NK-92 (cell line): Measurements from ENCODE around the gene ARHGAP4.

Experiments used
- DNase-seq: peaks from one replicate; lab custom pipeline; 2025; ENCODE audit not compliant: unreplicated experiment; lab: John Stamatoyannopoulos, UW

The ARHGAP4 gene

GRCh38 chrX:153947009-153947769, 21.1 kb upstream of the ARHGAP4 start:
- DNase-seq: no peak

GRCh38 chrX:153945956-153946943, 20.2 kb upstream of the ARHGAP4 start:
- no peak for DNase-seq

GRCh38 chrX:153944800-153945150, 18.7 kb upstream of the ARHGAP4 start:
- DNase-seq: no peak

DNA sequence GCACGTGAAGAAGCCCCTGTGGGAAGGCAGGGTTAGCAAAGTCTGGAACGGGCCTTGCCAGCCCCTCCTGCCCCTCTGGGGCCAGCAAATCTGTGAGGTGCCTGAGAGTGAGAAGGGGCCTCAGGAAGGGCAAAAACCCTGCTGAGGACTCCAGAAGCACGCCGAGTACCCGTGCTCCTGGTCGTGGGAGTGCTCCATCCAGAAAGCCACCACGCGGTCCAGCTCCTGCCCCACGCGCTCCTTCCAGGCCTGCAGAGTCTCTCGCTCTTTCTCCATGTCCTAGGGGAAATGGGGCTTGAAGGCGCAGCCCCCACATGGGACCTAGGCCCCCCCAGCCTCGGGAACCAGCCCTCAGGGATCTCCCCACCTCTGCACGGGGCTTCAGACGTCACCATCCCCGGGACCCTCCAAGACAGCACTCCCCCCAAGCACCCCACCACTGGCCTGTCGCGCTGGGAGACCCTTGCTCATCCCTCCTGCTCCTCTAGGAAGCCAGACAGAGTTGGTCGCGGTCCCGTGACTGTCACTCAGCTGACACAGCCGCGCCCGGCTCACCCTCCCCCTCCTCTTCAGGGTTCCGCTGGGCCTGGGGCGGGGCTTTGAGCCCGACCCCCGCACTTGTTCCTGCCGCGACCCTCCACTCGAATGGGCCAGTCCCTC, 18.2 kb upstream of the ARHGAP4 start, which contains the start of gene RENBP:
RENBP (minus strand) TSS at position 504 of the 660 bp plus-strand sequence; CDS start at position 471, 33 bp downstream.
- no peak for DNase-seq

DNA sequence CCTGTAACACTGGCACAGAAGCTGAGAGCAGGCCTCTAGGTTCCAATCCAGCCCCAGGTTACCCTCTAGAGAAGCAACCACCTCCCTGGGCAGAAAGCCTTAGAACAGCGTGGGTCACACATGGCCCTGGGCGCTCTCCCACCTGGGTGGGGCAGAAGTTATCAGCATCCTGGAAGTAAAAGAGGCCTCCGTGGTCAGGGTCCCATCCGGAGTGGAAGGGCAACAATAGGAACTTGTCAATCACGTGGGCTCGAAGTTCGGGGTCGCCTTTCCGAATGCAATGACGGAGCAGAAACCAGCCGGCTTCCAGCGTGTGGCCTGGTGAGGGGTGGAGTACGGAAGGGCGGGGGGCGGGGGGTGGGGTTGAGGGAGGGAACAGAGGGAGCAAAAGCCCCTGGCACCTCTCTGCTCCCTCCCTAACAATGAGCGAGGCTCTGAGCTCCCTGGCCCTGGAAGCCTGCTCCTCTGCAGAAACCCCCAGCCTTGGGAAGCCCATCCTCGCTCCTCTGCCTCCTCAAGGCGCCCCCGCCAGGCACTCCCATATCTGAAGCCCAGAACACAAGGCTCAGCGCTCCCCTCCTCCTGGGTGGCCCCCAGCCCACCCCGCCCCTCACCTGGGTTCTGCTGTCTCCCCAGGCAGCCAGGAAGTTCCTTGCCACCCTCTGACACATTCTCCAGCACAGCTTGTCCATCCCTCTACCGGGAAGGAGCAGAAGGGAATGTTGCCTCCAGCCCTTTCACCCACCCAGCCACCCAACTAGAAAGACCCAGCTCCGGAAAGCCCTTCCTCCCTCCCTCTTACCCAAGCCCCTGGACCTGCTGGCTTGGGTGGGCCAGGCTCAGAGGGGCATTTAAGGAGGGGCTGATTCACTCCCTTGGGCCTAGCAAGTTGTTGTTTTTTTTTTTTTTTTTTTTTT, 15.5 kb upstream of the ARHGAP4 start:
- no peak for DNase-seq

DNA sequence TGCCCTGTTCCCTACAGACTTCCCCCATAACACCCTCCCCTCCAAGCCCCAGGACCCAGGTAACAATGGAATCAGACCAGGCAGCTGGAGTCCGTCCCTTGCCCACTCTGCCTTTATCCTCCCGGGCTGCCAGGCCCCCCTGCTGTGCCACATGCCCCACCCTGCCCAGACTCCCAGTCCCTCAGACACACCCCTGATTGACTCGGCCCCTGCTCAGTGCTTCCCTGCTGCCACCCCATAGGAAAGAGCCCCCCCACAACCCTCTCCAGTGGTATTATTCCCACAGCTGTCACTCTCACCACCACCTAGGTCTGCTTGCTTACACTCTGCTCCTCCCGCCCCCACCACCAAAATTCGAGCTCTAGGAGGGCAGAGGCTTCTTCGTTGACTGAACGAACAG, 13.5 kb upstream of the ARHGAP4 start:
- DNase-seq: no peak

DNA sequence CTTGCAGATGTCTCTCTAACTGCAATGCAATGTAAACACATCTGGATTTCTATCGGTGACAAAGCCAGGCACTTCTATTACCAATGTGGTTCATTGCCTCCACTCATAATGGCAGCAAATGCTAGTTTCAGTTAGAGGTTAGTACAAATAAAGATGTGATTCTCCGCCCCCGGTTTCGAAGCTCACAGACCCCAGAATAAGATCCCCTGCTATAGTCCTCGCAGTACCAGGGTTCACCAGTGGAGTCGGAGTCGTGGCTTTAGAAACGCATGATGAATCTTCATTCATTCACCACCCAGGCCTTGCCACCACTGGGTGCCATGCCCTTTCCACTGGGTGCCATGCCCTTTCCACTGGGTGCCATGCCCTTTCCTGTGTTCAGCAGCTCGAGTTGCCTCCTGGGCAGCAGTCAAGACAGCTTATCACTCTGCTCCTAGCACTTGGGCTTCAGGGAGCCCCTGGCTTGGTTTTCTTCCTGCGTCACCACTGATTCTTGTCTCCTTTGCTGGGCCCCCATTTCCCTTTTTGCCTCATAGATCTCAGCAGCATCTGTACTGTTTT, 12.2 kb upstream of the ARHGAP4 start:
- no peak for DNase-seq

DNA sequence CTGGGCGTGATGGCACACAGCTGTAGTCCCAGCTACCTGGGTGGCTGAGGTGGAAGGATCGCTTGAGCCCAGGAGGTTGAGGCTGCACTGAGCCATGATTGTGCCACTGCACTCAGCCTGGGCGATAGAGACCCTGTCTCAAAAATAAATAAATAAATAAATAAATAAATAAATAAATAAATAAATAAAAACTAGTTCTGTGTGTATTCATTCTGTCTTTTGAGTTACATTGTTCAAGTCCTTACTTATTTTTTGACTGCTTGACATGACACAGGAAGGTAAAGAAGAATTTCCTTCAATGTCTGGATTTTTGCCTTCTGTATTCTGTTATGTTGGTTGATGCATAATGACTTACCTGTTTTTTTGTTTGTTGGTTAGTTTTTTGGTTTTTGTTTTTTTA, 11.0 kb upstream of the ARHGAP4 start:
- no peak for DNase-seq

DNA sequence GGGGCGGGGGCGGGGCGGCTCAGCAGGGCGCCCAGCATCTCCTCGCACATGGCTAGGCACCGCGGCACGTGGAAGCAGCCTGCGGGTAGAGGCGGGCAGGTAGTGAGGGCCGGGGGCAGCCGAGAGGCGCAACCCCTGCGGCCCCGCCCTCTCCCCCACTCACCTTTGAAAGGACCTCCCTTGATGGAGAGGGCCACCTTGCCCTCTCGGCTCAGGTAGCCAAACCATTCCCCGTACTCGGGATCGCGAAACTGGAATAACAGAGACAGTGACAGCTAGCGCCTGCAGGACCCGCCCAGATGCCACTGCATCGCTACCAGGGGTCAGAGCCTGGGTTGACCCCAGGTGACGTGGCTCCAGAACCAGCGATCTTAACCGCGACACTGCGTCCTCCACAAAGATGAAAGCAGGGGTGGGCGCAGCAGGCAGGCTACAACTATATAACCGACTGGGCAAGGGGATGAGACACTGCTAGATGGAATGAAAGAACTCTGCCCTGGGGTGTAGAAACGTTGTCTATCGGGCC, 9.3 kb upstream of the ARHGAP4 start:
- DNase-seq: no peak

DNA sequence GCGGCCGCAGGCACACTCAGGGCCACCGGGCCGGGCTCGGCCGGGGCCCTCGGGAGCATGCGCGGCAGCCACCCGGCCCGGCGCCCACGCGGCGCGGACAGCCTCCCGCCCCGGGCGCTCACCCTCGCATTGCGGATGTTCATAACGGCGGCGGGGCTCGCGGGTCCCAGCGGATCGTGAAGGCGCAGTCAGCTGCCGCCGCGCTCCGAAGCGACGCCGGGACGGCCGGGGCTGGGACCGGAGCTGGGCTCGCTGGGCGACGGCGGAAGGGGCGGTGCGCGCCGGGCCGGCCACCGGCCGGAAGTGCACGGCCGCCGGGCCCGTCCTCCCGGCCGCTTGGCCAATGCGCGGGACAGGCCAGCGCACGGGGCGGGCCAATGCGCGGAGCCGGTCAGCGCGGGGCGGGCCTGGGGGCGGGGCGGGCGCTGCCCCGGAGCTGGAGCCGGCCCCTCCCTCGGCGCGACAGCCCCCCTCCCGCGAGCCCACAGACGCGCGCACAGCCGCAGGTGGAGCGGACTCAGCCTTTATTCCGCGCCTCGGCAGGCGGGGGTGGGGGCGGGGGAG, 8.8 kb upstream of the ARHGAP4 start, which contains the start of gene NAA10:
NAA10 (minus strand) TSS at position 276 of the 564 bp plus-strand sequence; CDS start at position 143, 133 bp downstream.
- DNase-seq: no peak

DNA sequence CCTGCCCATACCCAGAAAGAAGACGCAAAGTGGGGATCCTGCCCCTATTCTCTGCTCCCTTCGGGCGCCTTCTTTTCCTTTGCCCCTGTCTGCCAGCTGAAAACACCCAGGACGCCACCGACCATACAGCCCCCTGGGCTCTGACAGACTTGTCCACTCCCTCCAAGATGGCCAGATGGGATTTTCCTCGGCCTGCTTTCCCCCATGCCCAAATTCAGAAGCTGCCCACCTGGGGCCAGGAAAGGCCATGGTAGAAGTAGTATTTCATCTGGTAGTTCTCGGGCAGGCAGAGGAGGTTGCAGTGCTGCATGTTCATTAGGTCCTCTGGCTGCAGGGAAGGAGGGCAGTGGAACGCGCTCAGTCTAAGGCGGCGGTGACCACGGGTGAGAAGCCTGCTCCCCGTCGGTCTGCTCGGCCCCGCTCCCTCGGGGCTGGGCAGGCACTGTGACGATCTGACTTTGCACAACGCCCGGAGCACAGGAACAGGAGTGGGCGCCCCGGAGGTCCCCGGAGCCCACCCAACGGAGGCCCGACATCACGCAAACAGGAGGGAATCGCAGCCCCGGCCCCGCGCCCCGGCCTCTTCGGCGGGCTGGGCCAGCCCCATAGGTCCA, 8.2 kb upstream of the ARHGAP4 start:
- no peak for DNase-seq

DNA sequence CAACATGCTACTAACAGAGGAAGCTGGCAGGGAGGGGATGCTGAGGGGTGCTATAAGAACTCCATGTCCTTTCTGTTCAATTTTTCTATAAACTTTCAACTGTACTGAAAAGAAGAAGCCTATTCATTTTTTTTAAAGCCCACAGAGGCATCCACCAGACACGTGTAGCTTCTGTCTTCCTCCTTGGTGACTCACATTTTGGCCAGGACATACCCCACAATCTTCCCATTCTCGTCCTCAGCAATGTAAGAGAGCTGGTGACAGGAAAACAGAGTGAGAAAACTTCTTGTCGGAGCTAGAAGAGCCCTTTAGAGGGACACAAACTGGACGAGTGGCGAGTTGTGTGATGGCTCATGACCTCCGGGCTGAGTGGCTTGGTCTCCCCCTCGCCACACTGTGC, 7.7 kb upstream of the ARHGAP4 start:
- no peak for DNase-seq

DNA sequence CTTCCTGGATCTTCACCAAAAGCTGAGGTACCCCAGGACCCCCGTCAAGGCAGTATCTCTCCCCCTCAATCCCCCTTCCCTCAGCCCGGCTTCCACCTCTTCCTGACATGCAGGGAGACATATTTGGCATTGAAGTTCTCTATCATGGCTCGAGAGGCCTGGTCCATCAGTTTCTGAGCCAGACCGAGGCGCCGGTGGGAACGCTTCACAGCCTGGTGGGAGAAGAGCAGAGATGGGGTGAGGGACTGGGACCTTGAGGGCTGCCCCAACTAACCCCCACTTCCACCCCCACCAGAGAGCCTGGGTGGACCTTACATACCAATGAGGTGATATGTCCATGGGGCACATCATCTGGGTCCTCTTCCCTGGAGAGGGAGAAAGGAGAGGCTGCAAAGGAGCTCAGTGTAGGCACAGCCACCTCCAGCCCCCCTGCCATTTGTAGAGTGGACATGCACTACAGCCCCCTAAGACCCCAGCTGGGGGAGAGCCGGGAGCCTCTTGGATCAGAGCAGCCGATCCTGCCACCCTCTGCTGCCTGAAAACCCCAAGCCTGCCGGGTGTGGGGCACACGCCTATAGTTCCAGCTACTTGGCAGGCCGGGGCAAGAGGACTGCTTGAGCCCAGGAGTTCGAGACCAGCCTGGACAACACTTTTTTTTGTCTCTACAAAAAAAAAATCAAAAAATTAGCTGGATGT, 6.3 kb upstream of the ARHGAP4 start:
- DNase-seq: no peak

GRCh38 chrX:153931748-153932147, 5.7 kb upstream of the ARHGAP4 start:
- no peak for DNase-seq

DNA sequence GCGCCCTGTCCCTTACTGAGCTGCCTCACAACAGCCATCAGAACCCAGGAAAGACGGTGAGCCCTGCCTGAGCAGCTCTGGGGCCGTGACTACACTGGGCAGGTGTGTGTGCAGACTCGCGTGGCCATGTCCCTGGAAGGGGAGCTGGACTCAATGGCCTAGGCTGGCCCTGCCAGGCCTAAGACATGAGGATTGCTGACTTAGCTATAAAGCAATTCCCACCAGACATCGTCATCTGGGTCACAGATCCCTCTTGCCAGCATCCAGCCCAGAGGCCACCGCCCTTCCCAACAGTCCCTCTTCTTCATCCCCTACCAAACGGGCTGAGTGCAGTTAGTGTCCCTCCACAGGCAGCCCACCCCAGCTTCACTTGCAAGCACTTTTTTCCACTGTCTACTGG, 5.1 kb upstream of the ARHGAP4 start:
- no peak for DNase-seq

- DNase-seq: no peak
Observed at GRCh38 chrX:153930011-153930910, 4.2 kb upstream of the ARHGAP4 start.

DNA sequence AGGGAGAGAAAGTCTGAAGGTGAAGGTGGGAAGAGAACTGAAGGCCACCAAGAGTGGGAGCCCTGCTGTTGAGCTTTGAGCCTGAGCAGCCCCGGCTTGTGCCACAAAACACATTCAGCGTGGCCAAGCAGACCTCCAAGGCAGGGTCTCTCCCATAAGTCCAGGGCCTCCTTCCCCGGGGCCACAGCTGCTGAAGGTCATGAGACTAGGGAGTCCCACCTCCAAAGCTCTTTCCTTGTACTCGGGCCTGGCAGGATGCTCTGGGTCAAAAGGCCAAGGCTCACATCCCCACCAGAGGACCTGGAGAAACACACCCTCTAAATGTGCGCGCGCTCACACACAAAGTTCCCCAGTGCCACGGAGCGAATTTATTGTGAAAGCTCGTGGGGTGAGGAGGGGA, 3.5 kb upstream of the ARHGAP4 start:
- no peak for DNase-seq
